NCI-H1436 treated with DMSO at 0.1 percent for 48 hours (cell line): ENCODE measurements around the gene OR4D6.
"Not testable (repeated sequence)": the region's sequence is repeated elsewhere in the genome, so short reads cannot be mapped to it uniquely, and the experiment has no call there.

Experiments
- DNase-seq: peaks from one replicate; lab custom pipeline; 2025; lab: John Stamatoyannopoulos, UW

The OR4D6 gene

GRCh38 chr11:59456661-59457060 lies at the start of gene OR4D6:
OR4D6 (plus strand) TSS chr11:59456961; CDS start chr11:59456961, 0 bp downstream.
- DNase-seq = no peak

GRCh38 chr11:59413646-59414045 lies 43.1 kb upstream of the OR4D6 start:
- DNase-seq = no peak

DNA sequence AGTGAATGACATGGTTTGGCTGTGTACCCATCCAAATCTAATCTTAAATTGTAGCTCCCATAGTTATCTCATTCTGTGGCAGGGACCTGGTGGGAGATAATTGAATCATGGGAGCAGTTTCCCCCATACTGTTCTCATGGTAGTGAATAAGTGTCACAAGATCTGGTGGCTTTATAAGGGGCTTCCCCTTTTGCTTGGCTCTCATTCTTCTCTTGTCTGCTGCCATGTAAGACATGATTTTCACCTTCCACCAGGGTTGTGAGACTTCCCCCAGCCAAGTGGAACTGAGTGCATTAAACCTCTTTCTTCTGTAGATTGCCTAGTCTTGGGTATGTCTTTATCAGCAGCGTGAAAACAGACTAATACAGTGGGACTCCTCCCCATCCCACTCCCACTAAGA lies 41.6 kb upstream of the OR4D6 start:
- no peak for DNase-seq

- no peak for DNase-seq
Measured at GRCh38 chr11:59416613-59417012, 40.1 kb upstream of the OR4D6 start.

GRCh38 chr11:59417023-59417422 lies 39.7 kb upstream of the OR4D6 start:
- DNase-seq = no peak

- DNase-seq = no peak
Measured at GRCh38 chr11:59418156-59418555, 38.6 kb upstream of the OR4D6 start.

DNA sequence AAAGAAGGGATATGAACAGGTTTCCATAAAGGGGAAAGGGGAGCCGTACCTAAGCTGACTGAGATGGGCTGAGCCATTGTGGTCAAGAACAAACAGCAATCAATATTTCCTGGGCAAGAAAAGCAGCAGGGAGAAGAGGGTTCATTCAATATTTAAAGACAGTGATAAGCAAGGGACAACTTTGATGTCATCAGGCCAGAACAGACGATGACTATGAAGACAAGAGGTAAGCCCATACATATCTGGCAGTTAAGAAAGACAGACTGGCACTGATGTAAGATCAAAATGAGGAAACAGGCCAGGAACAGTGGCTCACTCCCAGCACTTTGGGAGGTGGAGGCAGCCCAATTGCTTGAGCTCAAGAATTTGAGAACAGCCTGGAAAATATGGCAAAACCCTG lies 32.9 kb upstream of the OR4D6 start:
- DNase-seq = no peak

GRCh38 chr11:59425131-59425530 lies 31.6 kb upstream of the OR4D6 start:
- DNase-seq = no peak

DNA sequence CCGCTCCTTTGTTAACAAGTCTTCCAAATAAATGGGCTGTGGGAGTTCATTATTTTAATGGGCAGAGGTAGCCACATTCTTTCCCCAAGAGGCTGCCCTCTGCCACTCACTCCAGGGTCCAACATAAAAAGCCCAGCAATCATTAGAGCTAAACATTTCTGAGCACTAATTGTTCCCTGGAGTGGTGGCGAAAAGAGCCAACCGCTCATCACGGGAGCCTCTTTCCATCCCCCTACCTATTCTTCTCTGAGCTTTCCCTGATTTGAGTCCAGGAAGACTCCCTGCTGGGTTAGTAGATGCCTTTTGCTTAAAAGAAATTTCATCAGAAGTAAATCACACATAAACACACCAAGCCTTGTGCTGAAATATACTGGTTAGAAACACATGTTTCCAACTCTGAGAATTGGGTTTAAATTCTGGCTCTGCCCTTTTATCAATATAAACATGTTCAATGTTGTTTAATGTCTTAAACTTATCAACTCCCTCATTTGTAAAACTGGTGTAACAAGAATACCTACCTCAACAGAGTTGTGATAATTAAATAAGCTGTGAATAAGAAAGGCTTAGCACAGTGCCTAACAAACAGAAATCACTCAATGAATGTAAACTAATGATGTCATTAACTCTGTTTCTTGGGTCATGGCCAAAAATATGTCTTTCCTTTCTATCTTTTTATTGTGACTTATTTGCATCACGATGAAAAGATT lies 30.2 kb upstream of the OR4D6 start, which contains the start of gene OR5A2:
OR5A2 (minus strand) TSS at position 53 of the 707 bp plus-strand sequence. CDS start 3,460 bp downstream, outside the sequence.
- DNase-seq = no peak

- DNase-seq = no peak
Measured at GRCh38 chr11:59427068-59427382, 29.7 kb upstream of the OR4D6 start.

DNA sequence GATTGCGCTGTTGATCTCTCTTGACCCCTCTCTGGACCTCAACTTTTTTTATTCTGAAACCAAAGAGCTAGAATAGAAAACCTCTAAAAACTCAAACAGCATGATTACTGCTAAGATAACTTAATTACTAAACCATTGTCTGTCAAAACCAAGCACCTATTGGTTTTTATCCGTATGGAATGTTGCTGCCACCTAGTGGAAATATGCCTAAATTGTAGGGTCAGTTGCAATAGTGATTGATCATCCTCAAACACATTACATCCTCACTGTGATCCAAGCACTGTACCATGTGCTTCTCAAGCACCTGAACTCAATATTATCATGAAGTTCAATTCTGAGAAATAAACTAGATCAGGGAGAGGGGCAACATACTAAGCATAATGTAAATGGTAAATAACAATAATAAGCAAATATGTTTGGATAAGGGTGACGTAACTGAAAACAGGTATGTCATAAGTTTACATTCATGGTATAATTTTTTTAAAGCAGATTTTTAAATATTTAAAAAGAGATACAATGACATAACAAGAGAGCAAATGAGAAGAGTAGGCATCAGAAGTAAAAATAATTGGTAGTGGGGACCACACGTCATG lies 26.7 kb upstream of the OR4D6 start:
- DNase-seq = no peak

DNA sequence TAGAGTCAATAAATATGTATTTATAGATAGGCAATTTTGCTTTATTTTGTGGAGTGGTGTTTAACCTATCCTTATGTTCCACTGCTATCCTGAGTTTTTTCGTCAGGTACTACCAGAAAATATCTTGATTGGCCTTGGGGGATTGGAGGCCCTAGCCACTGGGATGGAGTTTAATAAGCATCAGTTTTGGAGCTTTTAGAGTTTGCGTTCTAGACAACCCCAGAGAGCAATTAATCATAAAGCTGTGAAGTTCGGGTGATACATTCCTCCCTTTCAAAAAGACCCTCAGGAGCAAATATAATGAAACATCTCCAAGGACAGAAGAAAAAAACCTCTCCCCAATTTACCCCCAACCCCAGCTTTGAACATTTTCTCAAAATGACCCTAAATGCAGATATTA lies 20.6 kb upstream of the OR4D6 start, which contains the start of gene OR5A1:
OR5A1 (plus strand) TSS at position 301 of the 400 bp plus-strand sequence. CDS start 6,700 bp downstream, outside the sequence.
- DNase-seq = no peak

GRCh38 chr11:59437770-59438169 lies 19.0 kb upstream of the OR4D6 start:
- no peak for DNase-seq

GRCh38 chr11:59445624-59446023 lies 11.1 kb upstream of the OR4D6 start:
- not testable (repeated sequence) for DNase-seq

DNA sequence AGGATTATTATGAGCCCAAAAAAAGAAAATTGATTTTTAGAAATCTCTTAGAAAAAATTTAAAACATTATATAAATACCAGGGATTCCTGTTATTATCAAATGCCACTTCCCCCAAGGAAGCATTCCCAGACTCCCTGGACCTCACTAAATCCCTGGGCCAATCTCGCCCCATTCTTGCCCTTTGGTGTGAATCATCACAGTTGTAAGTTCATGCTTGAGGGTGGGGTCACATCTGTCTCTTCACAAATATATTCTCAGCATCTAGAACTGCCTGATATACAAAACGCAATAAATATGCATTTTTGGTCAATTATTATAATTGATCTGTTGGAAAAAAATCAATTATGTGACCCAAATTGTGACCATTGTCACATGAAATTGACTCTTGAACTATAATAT lies 8.3 kb upstream of the OR4D6 start:
- DNase-seq = no peak

GRCh38 chr11:59459916-59460315 lies 3.2 kb downstream of the OR4D6 start:
- DNase-seq = no peak

- no peak for DNase-seq
Measured at GRCh38 chr11:59463190-59463641, 6.5 kb downstream of the OR4D6 start.

DNA sequence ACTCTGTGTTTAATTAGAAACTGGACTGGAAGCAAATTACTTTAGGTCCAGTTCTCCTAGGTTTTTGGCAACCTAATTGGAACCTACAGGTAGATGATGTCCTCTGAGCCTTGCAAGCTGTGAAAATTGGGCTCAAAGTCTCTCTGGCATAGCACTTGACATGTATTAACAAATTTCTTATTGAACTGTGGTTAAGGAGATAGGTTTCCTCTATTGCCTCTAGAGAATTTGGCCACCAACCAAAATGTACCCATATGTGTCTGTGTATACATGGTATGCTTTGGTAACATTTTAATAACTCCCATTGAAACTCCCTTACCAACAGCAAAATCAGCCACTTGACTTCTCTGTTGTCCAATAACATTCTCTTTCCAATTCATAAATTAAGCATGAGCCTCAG lies 16.3 kb downstream of the OR4D6 start, which contains the start of gene OR4D10:
OR4D10 (plus strand) TSS at position 301 of the 400 bp plus-strand sequence. CDS start 4,115 bp downstream, outside the sequence.
- no peak for DNase-seq

- no peak for DNase-seq
Measured at GRCh38 chr11:59475176-59475575, 18.4 kb downstream of the OR4D6 start.

- no peak for DNase-seq
Measured at GRCh38 chr11:59479906-59480305, 23.1 kb downstream of the OR4D6 start.

DNA sequence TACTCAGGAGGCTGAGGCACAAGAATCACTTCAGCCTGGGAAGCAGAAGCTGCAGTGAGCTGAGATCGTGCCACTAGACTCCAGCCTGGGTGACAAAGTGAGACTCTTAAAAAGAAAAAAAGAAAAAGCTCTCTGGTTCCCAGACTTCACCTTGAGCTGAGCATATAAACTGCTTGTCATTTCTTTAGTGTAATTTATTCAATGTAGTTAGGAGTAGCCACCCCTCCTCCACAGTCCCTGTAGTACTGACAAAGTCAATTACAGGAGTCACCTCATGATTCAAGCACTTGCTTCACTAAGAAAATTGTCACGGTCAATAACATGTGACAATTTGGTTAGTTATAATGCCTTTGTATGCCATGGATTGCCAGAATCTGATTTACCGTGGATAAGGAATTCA lies 23.6 kb downstream of the OR4D6 start:
- no peak for DNase-seq

- no peak for DNase-seq
Measured at GRCh38 chr11:59501931-59502330, 45.2 kb downstream of the OR4D6 start.

- DNase-seq = no peak
Measured at GRCh38 chr11:59503276-59503675, 46.5 kb downstream of the OR4D6 start, which contains the start of gene OR4D11. OR4D11 (plus strand) TSS chr11:59503576; CDS start chr11:59503576, 0 bp downstream.
